Caco-2 (cell line): ENCODE data around the gene RNU6-8. TPM values are rescaled to one million over a fixed set of nuclear protein-coding genes. Genes with fewer than 3 reads are reported as not detected.

ENCODE experiments used
- BruUV-seq: library from RNA; stranded (reverse); fragments of 400-500 nt; replicated peaks from 2 replicates; lab custom pipeline; 2021; lab: Mats Ljungman, UMichigan
- CTCF ChIA-PET: fragments of 300-600 bp; sonication (Branson Sonifier 250); formaldehyde crosslinking; loops from one replicate; lab custom pipeline; 2022; ENCODE audit warnings: antibody characterized with exemption; lab: Charles Lee
- POLR2A ChIA-PET: fragments of 300-600 bp; sonication (Branson Sonifier 250); formaldehyde crosslinking; loops from one replicate; lab custom pipeline; 2022; ENCODE audit warnings: antibody characterized with exemption; lab: Charles Lee
- DNase-seq, 2 experiments: peaks; one replicate each; pipeline versions ENCODE4 v3.0.0 to v3.0.0-alpha.2; 2020 to 2022
- H3K27me3 ChIP-seq: replicated peaks from 2 replicates; pipeline ENCODE4 v1.6.0; 2011; ENCODE audit warnings: low read length; ENCODE audit not compliant: control insufficient read depth, insufficient read depth
- H3K36me3 ChIP-seq: 2 replicates; pipeline ENCODE4 v1.5.1; 2011; ENCODE audit warnings: low read length; ENCODE audit not compliant: control insufficient read depth, insufficient read depth
- H3K4me1 ChIP-seq: fragments of 250-450 bp; sonication (Bioruptor Pico); 2 replicates; pipeline ENCODE4 v1.5.1; 2020; ENCODE audit warnings: mild to moderate bottlenecking
- H3K4me3 ChIP-seq: 2 replicates; pipeline ENCODE4 v1.5.1; 2011; ENCODE audit warnings: low read depth, mild to moderate bottlenecking, control low read depth, low read length
- H3K9me3 ChIP-seq: fragments of 250-450 bp; sonication (Bioruptor Pico); 2 replicates; pipeline ENCODE4 v1.5.1; 2020; ENCODE audit warnings: mild to moderate bottlenecking, moderate library complexity
- H3K27ac Mint-ChIP-seq: one replicate; pipeline ENCODE4 v1.8.0; 2022; ENCODE audit warnings: mixed read lengths; ENCODE audit not compliant: unreplicated experiment
- H3K27me3 Mint-ChIP-seq: one replicate; pipeline ENCODE4 v1.8.0; 2022; ENCODE audit warnings: mixed read lengths; ENCODE audit not compliant: insufficient read depth, unreplicated experiment
- H3K36me3 Mint-ChIP-seq: one replicate; pipeline ENCODE4 v1.8.0; 2022; ENCODE audit warnings: mild to moderate bottlenecking, mixed read lengths; ENCODE audit not compliant: insufficient read depth, unreplicated experiment
- H3K4me1 Mint-ChIP-seq: one replicate; pipeline ENCODE4 v1.8.0; 2022; ENCODE audit warnings: low read depth, mixed read lengths; ENCODE audit not compliant: unreplicated experiment
- H3K4me3 Mint-ChIP-seq: one replicate; pipeline ENCODE4 v1.8.0; 2022; ENCODE audit warnings: mild to moderate bottlenecking, moderate library complexity, mixed read lengths; ENCODE audit not compliant: unreplicated experiment
- H3K9me3 Mint-ChIP-seq: one replicate; pipeline ENCODE4 v1.8.0; 2022; ENCODE audit warnings: mixed read lengths; ENCODE audit not compliant: unreplicated experiment
- CTCF ChIP-seq, 2 experiments: fragments of 200-600 bp in 1 of 2; IDR thresholded peaks; 1 replicate in 1 of 2; 2 replicates in 1 of 2; pipeline versions ENCODE4 v1.5.1 to v1.8.0; 2011 to 2022; ENCODE audit warnings: antibody characterized with exemption in 1 of 2, control low read depth in 1 of 2, inconsistent platforms in 1 of 2, low read depth in 1 of 2, low read length in 1 of 2, mild to moderate bottlenecking in 1 of 2, moderate library complexity in 1 of 2; ENCODE audit not compliant: insufficient read depth in 1 of 2, severe bottlenecking in 1 of 2, unreplicated experiment in 1 of 2
- intact Hi-C: fragments of 100-400 bp; cut with micrococcal nuclease; formaldehyde crosslinking; loops from one replicate; pipeline ENCODE4 v1.10.0; 2022; ENCODE audit not compliant: unreplicated experiment
- total RNA-seq: library from RNA; stranded (reverse); gene quantifications from 2 replicates; pipeline ENCODE4 v1.2.3, GENCODE V29; 2022

The RNU6-8 gene
- total RNA-seq, 1 experiment from 2014 or later = not detected

- H3K4me1 Mint-ChIP-seq = no peaks in the 10 kb centered on the region
- intact Hi-C loops = loop anchor here (1.0 to 2.0 kb wide), 3 partner anchors 48 to 269 kb away; no protein-coding TSS in a partner anchor
- peak overlapping the region; percentile 98 for H3K27ac Mint-ChIP-seq
- no peaks in the 10 kb centered on the region for H3K9me3 Mint-ChIP-seq
- H3K4me1 ChIP-seq = 0 out of 2 replicates have a peak, but pooled peaks cover 5% of the 10 kb centered on the region
- TSS peak; percentile 32 for BruUV-seq
- H3K27me3 Mint-ChIP-seq = no peaks in the 10 kb centered on the region
- no peaks in the 10 kb centered on the region for H3K27me3 ChIP-seq
- H3K4me3 Mint-ChIP-seq = peak overlapping the region; percentile 90
- no peak for TF ChIP-seq CTCF (IDR thresholded peaks at IDR 0.05; ENCODE audit: insufficient read depth in 1 of 2, low read depth in 1 of 2, low read length in 1 of 2, severe bottlenecking in 1 of 2, unreplicated experiment in 1 of 2)
- ChIA-PET POLR2A (interaction anchor here (0.6 to 1.0 kb wide), 2 partner anchors 127 to 265 kb away, joined by 4 to 13 read pairs; partner anchors contain the start of gene ARHGAP5), CTCF (interaction anchor here (0.7 to 1.0 kb wide), 4 partner anchors 51 to 356 kb away, joined by 3 to 4 read pairs (median 3); no protein-coding TSS in a partner anchor)
- H3K36me3 ChIP-seq = no peaks in the 10 kb centered on the region
- H3K36me3 Mint-ChIP-seq = peaks cover 20% of the 10 kb centered on the region
- H3K4me3 ChIP-seq = peak overlapping the region; percentile 76
- no peak for DNase-seq
- no peaks in the 10 kb centered on the region for H3K9me3 ChIP-seq
Measured at GRCh38 chr14:32203928-32204357, 874 bp upstream of the RNU6-8 start.

- TF ChIP-seq CTCF (IDR thresholded peaks at IDR 0.05; ENCODE audit: insufficient read depth in 1 of 2, low read depth in 1 of 2, low read length in 1 of 2, severe bottlenecking in 1 of 2, unreplicated experiment in 1 of 2) = no peak
- Histone ChIP-seq H3K4me1 (0 out of 2 replicates have a peak, but pooled peaks cover 5% of the 10 kb centered on the region), H3K4me3 (peak overlapping the region; percentile 76), H3K27me3 (no peaks in the 10 kb centered on the region), H3K9me3 (no peaks in the 10 kb centered on the region), H3K36me3 (no peaks in the 10 kb centered on the region)
- ChIA-PET CTCF (no interaction called here), POLR2A (no interaction called here)
- Mint-ChIP-seq H3K4me3 (peak overlapping the region; percentile 90), H3K27me3 (no peaks in the 10 kb centered on the region), H3K9me3 (no peaks in the 10 kb centered on the region), H3K4me1 (no peaks in the 10 kb centered on the region), H3K36me3 (peaks cover 20% of the 10 kb centered on the region), H3K27ac (peak overlapping the region; percentile 98)
- intact Hi-C loops = loop anchor here (2.0 kb wide), 2 partner anchors 268 to 270 kb away; no protein-coding TSS in a partner anchor
- BruUV-seq = no TSS peak
- peak in 1 of 2 experiments; percentile 10 for DNase-seq
Measured at GRCh38 chr14:32202491-32202997, 525 bp downstream of the RNU6-8 start.

GRCh38 chr14:32201816-32202490 is 1.1 kb downstream of the RNU6-8 start, which contains the start of gene RNU6-7:
RNU6-7 (plus strand) TSS chr14:32202045.
- POLR2A ChIA-PET = no interaction called here

More at GRCh38 chr14:32201816-32202490, 1.1 kb downstream of the RNU6-8 start, which contains the start of gene RNU6-7:
- Mint-ChIP-seq H3K4me1 (no peaks in the 10 kb centered on the region), H3K27ac (peak within 1 kb of the TSS; percentile 98), H3K4me3 (peak within 1 kb of the TSS; percentile 90), H3K27me3 (no peaks in the 10 kb centered on the region), H3K36me3 (peaks cover 20% of the 10 kb centered on the region), H3K9me3 (no peaks in the 10 kb centered on the region)
- intact Hi-C loops = loop anchor here (1.0 to 2.0 kb wide), 5 partner anchors 19 to 271 kb away; no protein-coding TSS in a partner anchor
- TSS peak; percentile 27 for BruUV-seq
- no peak for TF ChIP-seq CTCF (IDR thresholded peaks at IDR 0.05; ENCODE audit: insufficient read depth in 1 of 2, low read depth in 1 of 2, low read length in 1 of 2, severe bottlenecking in 1 of 2, unreplicated experiment in 1 of 2)
- Histone ChIP-seq H3K4me1 (0 out of 2 replicates have a peak, but pooled peaks cover 5% of the 10 kb centered on the region), H3K9me3 (no peaks in the 10 kb centered on the region), H3K27me3 (no peaks in the 10 kb centered on the region), H3K4me3 (peak within 1 kb of the TSS; percentile 76), H3K36me3 (no peaks in the 10 kb centered on the region)
- DNase-seq = peak; percentile 59 to 65
- CTCF ChIA-PET = no interaction called here
